ENCODE data around the gene TNFRSF19. TPM values are rescaled to one million over a fixed set of nuclear protein-coding genes. Genes with fewer than 3 reads are reported as not detected.

Gene TNFRSF19
- total and polyA plus RNA-seq, 4 donors = 0.27 to 2.8 (median 0.91) TPM

- TF ChIP-seq SP1 (IDR thresholded peaks at IDR 0.05) (no peak), MAX (IDR thresholded peaks at IDR 0.05) (no peak), RAD21 (IDR thresholded peaks at IDR 0.05) (peak; percentile 52 to 66), CTCF (IDR thresholded peaks at IDR 0.05; ENCODE audit: low read depth, low read length, missing input control) (peak; percentile 17)
- 95% methylated on average over 3 of the region's 3 CpGs for WGBS
These were observed 137.5 kb downstream of the TNFRSF19 start for GRCh38 chr13:23707674-23708073.

GRCh38 chr13:23709536-23709935, 139.3 kb downstream of the TNFRSF19 start:
- Histone ChIP-seq H3K9ac (ENCODE audit: low read depth in 1 of 2, low read length in 2 of 2) (no peak overlapping the region), H3K36me3 (ENCODE audit: control insufficient read depth in 4 of 4, insufficient read depth in 3 of 4, low read depth in 1 of 4, low read length in 3 of 4) (no peaks in the 10 kb centered on the region), H3K4me3 (ENCODE audit: low read depth in 1 of 3, low read length in 3 of 3) (no peak overlapping the region), H3K4me1 (ENCODE audit: control insufficient read depth in 4 of 4, insufficient read depth in 4 of 4, low read length in 3 of 4) (no peaks in the 10 kb centered on the region), H3K9me3 (ENCODE audit: control insufficient read depth in 4 of 4, low read length in 3 of 4) (no peaks in the 10 kb centered on the region), H3K27me3 (ENCODE audit: control insufficient read depth in 4 of 4, insufficient read depth in 4 of 4, low read length in 3 of 4) (no peaks in the 10 kb centered on the region), H3K27ac (ENCODE audit: low read depth in 1 of 2, low read length in 2 of 2) (no peak overlapping the region)
- WGBS = 76% methylated on average over 1 of the region's 1 CpG
- no peak for TF ChIP-seq FOXA1 (IDR thresholded peaks at IDR 0.05)
- TF ChIP-seq HNF4G (IDR thresholded peaks at IDR 0.05) = no peak
- TF ChIP-seq ATF3 (IDR thresholded peaks at IDR 0.05) = no peak
- TF ChIP-seq YY1 (IDR thresholded peaks at IDR 0.05) = no peak
- no peak for TF ChIP-seq TAF1 (conservative IDR thresholded peaks at IDR 0.05)
- TF ChIP-seq CTCF (IDR thresholded peaks at IDR 0.05; ENCODE audit: low read depth, low read length, missing input control) = no peak
- no peak for TF ChIP-seq RAD21 (IDR thresholded peaks at IDR 0.05)
- TF ChIP-seq GABPA (IDR thresholded peaks at IDR 0.05 in 1 of 2, conservative IDR thresholded peaks at IDR 0.05 in 1 of 2) = no peak
- TF ChIP-seq MAX (IDR thresholded peaks at IDR 0.05) = no peak
- no peak for TF ChIP-seq EGR1 (IDR thresholded peaks at IDR 0.05; ENCODE audit: low read depth in 2 of 2)
- no peak for TF ChIP-seq RXRA (IDR thresholded peaks at IDR 0.05)
- no peak for TF ChIP-seq FOXA2 (IDR thresholded peaks at IDR 0.05)
- no peak for TF ChIP-seq SP1 (IDR thresholded peaks at IDR 0.05)
- TF ChIP-seq NR2F2 (IDR thresholded peaks at IDR 0.05) = no peak
- no peak for TF ChIP-seq HNF4A (conservative IDR thresholded peaks at IDR 0.05)
- no peak for TF ChIP-seq REST (IDR thresholded peaks at IDR 0.05)
- no peak for TF ChIP-seq JUND (IDR thresholded peaks at IDR 0.05)
- DNase-seq (ENCODE audit: low spot score) = no peak

More at GRCh38 chr13:23707674-23708073, 137.5 kb downstream of the TNFRSF19 start:
- Histone ChIP-seq H3K36me3 (ENCODE audit: control insufficient read depth in 4 of 4, insufficient read depth in 3 of 4, low read depth in 1 of 4, low read length in 3 of 4) (no peaks in the 10 kb centered on the region), H3K27ac (ENCODE audit: low read depth in 1 of 2, low read length in 2 of 2) (no peak overlapping the region), H3K4me1 (ENCODE audit: control insufficient read depth in 4 of 4, insufficient read depth in 4 of 4, low read length in 3 of 4) (no peaks in the 10 kb centered on the region), H3K27me3 (ENCODE audit: control insufficient read depth in 4 of 4, insufficient read depth in 4 of 4, low read length in 3 of 4) (no peaks in the 10 kb centered on the region), H3K9ac (ENCODE audit: low read depth in 1 of 2, low read length in 2 of 2) (no peak overlapping the region), H3K9me3 (ENCODE audit: control insufficient read depth in 4 of 4, low read length in 3 of 4) (no peaks in the 10 kb centered on the region), H3K4me3 (ENCODE audit: low read depth in 1 of 3, low read length in 3 of 3) (no peak overlapping the region)
- DNase-seq (ENCODE audit: low spot score) = no peak

Measured in liver (tissue), 9 donors.